Measurements from ENCODE around the gene NXN. TPM values are rescaled to one million over a fixed set of nuclear protein-coding genes. Genes with fewer than 3 reads are reported as not detected.

The NXN gene
- total RNA-seq, 1 experiment from 2014 or later: 6.0 TPM

- Histone ChIP-seq H3K27ac (ENCODE audit: low read depth, low read length, poor library complexity, severe bottlenecking) (no peak overlapping the region), H3K9me3 (ENCODE audit: low read depth, low read length, poor library complexity, severe bottlenecking) (no peaks in the 10 kb centered on the region), H3K4me3 (ENCODE audit: low read depth, low read length, poor library complexity, severe bottlenecking) (no peak overlapping the region), H3K36me3 (ENCODE audit: insufficient read depth, low read length, poor library complexity, severe bottlenecking) (no peaks in the 10 kb centered on the region), H3K27me3 (replicated peaks; ENCODE audit: insufficient read depth, low read depth, low read length, poor library complexity) (no peaks in the 10 kb centered on the region), H3K4me1 (ENCODE audit: insufficient read depth, low read length, poor library complexity, severe bottlenecking) (no peaks in the 10 kb centered on the region)
- BruUV-seq (replicated peaks): no TSS peak
- CTCF ChIA-PET: no interaction called here
- POLR2A ChIA-PET (ENCODE audit: low non-redundant PET): no interaction called here
- intact Hi-C loops (cut with micrococcal nuclease; ENCODE audit: unreplicated experiment): no loop called here
- TF ChIP-seq EZH2 (IDR thresholded peaks at IDR 0.05; ENCODE audit: borderline replicate concordance, low read depth, low read length, poor library complexity, severe bottlenecking) (no peak), CTCF (conservative IDR thresholded peaks at IDR 0.05; ENCODE audit: low read depth, low read length) (no peak)
- DNase-seq (ENCODE audit: low spot score): no peak
These were observed 156.1 kb downstream of the NXN start for GRCh38 chr17:823501-823902.

GRCh38 chr17:819251-819650 is 160.3 kb downstream of the NXN start:
- Histone ChIP-seq H3K9me3 (ENCODE audit: low read depth, low read length, poor library complexity, severe bottlenecking) (no peaks in the 10 kb centered on the region), H3K4me1 (ENCODE audit: insufficient read depth, low read length, poor library complexity, severe bottlenecking) (no peaks in the 10 kb centered on the region), H3K27me3 (replicated peaks; ENCODE audit: insufficient read depth, low read depth, low read length, poor library complexity) (no peaks in the 10 kb centered on the region), H3K27ac (ENCODE audit: low read depth, low read length, poor library complexity, severe bottlenecking) (no peak overlapping the region), H3K4me3 (ENCODE audit: low read depth, low read length, poor library complexity, severe bottlenecking) (no peak overlapping the region), H3K36me3 (ENCODE audit: insufficient read depth, low read length, poor library complexity, severe bottlenecking) (no peaks in the 10 kb centered on the region)
- TF ChIP-seq EZH2 (IDR thresholded peaks at IDR 0.05; ENCODE audit: borderline replicate concordance, low read depth, low read length, poor library complexity, severe bottlenecking): no peak
- TF ChIP-seq CTCF (conservative IDR thresholded peaks at IDR 0.05; ENCODE audit: low read depth, low read length): no peak
- no TSS peak for BruUV-seq (replicated peaks)
- no peak for DNase-seq (ENCODE audit: low spot score)
- ChIA-PET CTCF (no interaction called here), POLR2A (ENCODE audit: low non-redundant PET) (no interaction called here)
- intact Hi-C loops (cut with micrococcal nuclease; ENCODE audit: unreplicated experiment): no loop called here

GRCh38 chr17:814371-814770 is 165.2 kb downstream of the NXN start:
- H3K27me3 ChIP-seq (replicated peaks; ENCODE audit: insufficient read depth, low read depth, low read length, poor library complexity): no peaks in the 10 kb centered on the region
- CTCF ChIA-PET: no interaction called here
- H3K36me3 ChIP-seq (ENCODE audit: insufficient read depth, low read length, poor library complexity, severe bottlenecking): no peaks in the 10 kb centered on the region
- BruUV-seq (replicated peaks): no TSS peak
- TF ChIP-seq CTCF (conservative IDR thresholded peaks at IDR 0.05; ENCODE audit: low read depth, low read length): no peak
- TF ChIP-seq EZH2 (IDR thresholded peaks at IDR 0.05; ENCODE audit: borderline replicate concordance, low read depth, low read length, poor library complexity, severe bottlenecking): no peak
- intact Hi-C loops (cut with micrococcal nuclease; ENCODE audit: unreplicated experiment): no loop called here
- H3K4me3 ChIP-seq (ENCODE audit: low read depth, low read length, poor library complexity, severe bottlenecking): no peak overlapping the region
- no peak overlapping the region for H3K27ac ChIP-seq (ENCODE audit: low read depth, low read length, poor library complexity, severe bottlenecking)
- no peak for DNase-seq (ENCODE audit: low spot score)
- H3K4me1 ChIP-seq (ENCODE audit: insufficient read depth, low read length, poor library complexity, severe bottlenecking): no peaks in the 10 kb centered on the region
- POLR2A ChIA-PET (ENCODE audit: low non-redundant PET): no interaction called here
- H3K9me3 ChIP-seq (ENCODE audit: low read depth, low read length, poor library complexity, severe bottlenecking): no peaks in the 10 kb centered on the region

Measured in A673 (cell line).